ENCODE data around the gene KCNE4. TPM values are rescaled to one million over a fixed set of nuclear protein-coding genes. Genes with fewer than 3 reads are reported as not detected.

Gene KCNE4
- total RNA-seq, 1 donor, result 37.6 TPM

DNA sequence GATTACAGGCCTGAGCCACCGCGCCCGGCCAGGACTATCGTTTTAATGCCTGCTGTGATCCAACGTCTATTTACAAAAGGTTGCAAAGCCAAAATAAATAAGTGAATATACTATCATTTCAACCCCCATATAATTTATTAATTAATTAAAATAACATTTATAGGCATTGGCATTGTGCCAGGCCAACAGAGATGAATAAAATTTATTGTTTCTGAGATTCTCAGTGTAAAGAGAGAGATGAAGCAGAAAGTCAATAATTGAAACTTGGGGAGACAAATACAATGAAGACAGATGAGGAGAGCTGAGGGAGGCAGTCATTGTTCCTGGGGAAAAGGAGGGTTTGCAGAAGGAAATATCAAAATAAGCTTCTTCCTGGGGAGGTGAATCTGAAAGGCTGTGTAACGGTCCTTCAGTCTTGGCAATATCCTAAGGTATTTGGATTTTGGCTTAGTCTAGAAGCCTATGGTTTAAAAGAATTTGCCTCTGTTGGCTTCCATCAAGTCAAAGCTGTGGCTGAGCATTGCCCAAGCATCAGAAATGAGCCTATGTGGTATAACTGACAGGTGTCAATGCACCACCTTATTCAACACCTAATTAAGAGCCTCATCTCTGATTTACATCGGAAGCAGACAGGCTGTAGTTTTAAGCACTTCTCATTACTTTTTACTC is 31.5 kb downstream of the KCNE4 start:
- no peaks in the 10 kb centered on the region for H3K36me3 ChIP-seq (ENCODE audit: insufficient read depth, low read length)
- H3K79me2 ChIP-seq (ENCODE audit: insufficient read depth, low read length), result no peaks in the 10 kb centered on the region
- H3K4me1 ChIP-seq (ENCODE audit: insufficient read depth, low read length), result peaks cover 6% of the 10 kb centered on the region
- no peak overlapping the region for H3K4me2 ChIP-seq (ENCODE audit: insufficient read depth, low read length)
- no peak overlapping the region for H3K4me3 ChIP-seq (ENCODE audit: insufficient read depth, low read length)
- no peaks in the 10 kb centered on the region for H3K9me3 ChIP-seq (ENCODE audit: low read depth, low read length)
- DNase-seq (ENCODE audit: insufficient read length, low spot score, missing footprints), result no peak
- no peaks in the 10 kb centered on the region for H3K27me3 ChIP-seq (ENCODE audit: insufficient read depth, low read length)
- no peak for TF ChIP-seq CTCF (IDR thresholded peaks at IDR 0.05; ENCODE audit: extremely low read depth, low read depth, low read length)
- no peak overlapping the region for H2AFZ ChIP-seq (ENCODE audit: low read length)
- H3K27ac ChIP-seq (ENCODE audit: low read depth, low read length), result no peak overlapping the region
- H4K20me1 ChIP-seq (ENCODE audit: insufficient read depth, low read length), result no peaks in the 10 kb centered on the region

GRCh38 chr2:223084873-223085272 is 32.9 kb downstream of the KCNE4 start:
- H3K4me3 ChIP-seq (ENCODE audit: insufficient read depth, low read length), result no peak overlapping the region
- H3K36me3 ChIP-seq (ENCODE audit: insufficient read depth, low read length), result no peaks in the 10 kb centered on the region
- no peak overlapping the region for H3K4me2 ChIP-seq (ENCODE audit: insufficient read depth, low read length)
- no peaks in the 10 kb centered on the region for H3K27me3 ChIP-seq (ENCODE audit: insufficient read depth, low read length)
- H3K9me3 ChIP-seq (ENCODE audit: low read depth, low read length), result no peaks in the 10 kb centered on the region
- no peak overlapping the region for H3K27ac ChIP-seq (ENCODE audit: low read depth, low read length)
- peaks cover 6% of the 10 kb centered on the region for H3K4me1 ChIP-seq (ENCODE audit: insufficient read depth, low read length)
- no peaks in the 10 kb centered on the region for H3K79me2 ChIP-seq (ENCODE audit: insufficient read depth, low read length)
- DNase-seq (ENCODE audit: insufficient read length, low spot score, missing footprints), result no peak
- no peaks in the 10 kb centered on the region for H4K20me1 ChIP-seq (ENCODE audit: insufficient read depth, low read length)
- TF ChIP-seq CTCF (IDR thresholded peaks at IDR 0.05; ENCODE audit: extremely low read depth, low read depth, low read length), result no peak
- no peak overlapping the region for H2AFZ ChIP-seq (ENCODE audit: low read length)

DNA sequence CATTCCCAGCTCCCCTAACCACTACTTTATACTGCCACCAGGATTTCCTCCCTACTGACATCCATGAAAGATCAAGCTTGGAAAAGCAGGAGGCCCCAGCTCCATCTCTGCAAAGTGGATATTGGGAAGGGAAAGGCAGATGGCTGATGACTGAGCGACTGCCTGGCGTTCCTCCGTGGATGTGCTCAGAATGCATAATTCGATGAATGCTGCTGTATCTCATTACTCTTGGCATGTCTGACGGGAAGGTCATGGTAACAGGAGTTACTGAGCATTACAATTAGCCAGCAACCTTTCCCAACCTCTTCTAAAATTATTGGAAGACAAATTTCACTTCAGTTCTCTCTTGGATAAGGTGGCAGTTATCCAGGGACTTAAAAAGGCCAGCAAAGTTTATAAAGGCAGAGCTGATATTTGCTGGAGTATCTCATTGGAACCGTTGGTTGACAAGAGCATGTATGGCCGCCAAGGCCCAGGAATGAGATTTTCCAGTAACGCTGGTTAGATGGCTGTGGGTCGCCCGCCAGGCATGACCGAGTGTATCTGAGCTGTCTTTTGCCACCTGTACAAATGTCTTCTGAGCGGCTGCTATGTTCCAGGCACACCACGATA is 34.5 kb downstream of the KCNE4 start:
- no peaks in the 10 kb centered on the region for H3K79me2 ChIP-seq (ENCODE audit: insufficient read depth, low read length)
- no peaks in the 10 kb centered on the region for H3K27me3 ChIP-seq (ENCODE audit: insufficient read depth, low read length)
- H3K4me2 ChIP-seq (ENCODE audit: insufficient read depth, low read length), result no peak overlapping the region
- no peak overlapping the region for H2AFZ ChIP-seq (ENCODE audit: low read length)
- no peak overlapping the region for H3K4me3 ChIP-seq (ENCODE audit: insufficient read depth, low read length)
- H3K27ac ChIP-seq (ENCODE audit: low read depth, low read length), result no peak overlapping the region
- no peak for DNase-seq (ENCODE audit: insufficient read length, low spot score, missing footprints)
- H4K20me1 ChIP-seq (ENCODE audit: insufficient read depth, low read length), result no peaks in the 10 kb centered on the region
- no peaks in the 10 kb centered on the region for H3K36me3 ChIP-seq (ENCODE audit: insufficient read depth, low read length)
- no peak for TF ChIP-seq CTCF (IDR thresholded peaks at IDR 0.05; ENCODE audit: extremely low read depth, low read depth, low read length)
- no peaks in the 10 kb centered on the region for H3K9me3 ChIP-seq (ENCODE audit: low read depth, low read length)
- peaks cover 6% of the 10 kb centered on the region for H3K4me1 ChIP-seq (ENCODE audit: insufficient read depth, low read length)

DNA sequence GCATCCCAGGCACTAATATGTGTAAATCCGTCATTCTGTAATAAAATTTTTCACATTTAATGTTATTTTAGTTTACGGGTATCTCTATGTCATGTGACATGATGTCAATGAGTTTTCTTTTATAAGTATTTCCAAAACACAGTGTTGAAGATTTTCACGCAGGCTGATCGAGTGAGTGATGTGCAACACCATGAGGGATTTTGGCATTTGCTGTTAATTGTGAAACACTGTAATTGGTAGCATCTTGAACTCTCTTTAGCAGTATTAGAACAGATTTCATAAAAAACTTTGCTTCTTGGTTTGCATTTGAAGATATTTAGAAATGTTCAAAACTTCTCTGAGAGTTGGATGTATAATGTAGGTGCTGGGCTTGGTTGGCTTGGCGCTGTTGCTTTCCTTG is 35.5 kb downstream of the KCNE4 start:
- no peaks in the 10 kb centered on the region for H4K20me1 ChIP-seq (ENCODE audit: insufficient read depth, low read length)

More for the DNA sequence above, 35.5 kb downstream of the KCNE4 start:
- DNase-seq (ENCODE audit: insufficient read length, low spot score, missing footprints), result no peak
- Histone ChIP-seq H3K4me2 (ENCODE audit: insufficient read depth, low read length) (no peak overlapping the region), H2AFZ (ENCODE audit: low read length) (no peak overlapping the region), H3K4me1 (ENCODE audit: insufficient read depth, low read length) (peaks cover 1% of the 10 kb centered on the region), H3K4me3 (ENCODE audit: insufficient read depth, low read length) (no peak overlapping the region), H3K36me3 (ENCODE audit: insufficient read depth, low read length) (no peaks in the 10 kb centered on the region), H3K27me3 (ENCODE audit: insufficient read depth, low read length) (no peaks in the 10 kb centered on the region), H3K79me2 (ENCODE audit: insufficient read depth, low read length) (no peaks in the 10 kb centered on the region), H3K27ac (ENCODE audit: low read depth, low read length) (no peak overlapping the region), H3K9me3 (ENCODE audit: low read depth, low read length) (no peaks in the 10 kb centered on the region)
- no peak for TF ChIP-seq CTCF (IDR thresholded peaks at IDR 0.05; ENCODE audit: extremely low read depth, low read depth, low read length)

All from osteoblast (primary cell).